ENCODE measurements around the gene RAP1GAP.
"Not testable (repeated sequence)": the region's sequence is repeated elsewhere in the genome, so short reads cannot be mapped to it uniquely, and the experiment has no call there.

Gene RAP1GAP

DNA sequence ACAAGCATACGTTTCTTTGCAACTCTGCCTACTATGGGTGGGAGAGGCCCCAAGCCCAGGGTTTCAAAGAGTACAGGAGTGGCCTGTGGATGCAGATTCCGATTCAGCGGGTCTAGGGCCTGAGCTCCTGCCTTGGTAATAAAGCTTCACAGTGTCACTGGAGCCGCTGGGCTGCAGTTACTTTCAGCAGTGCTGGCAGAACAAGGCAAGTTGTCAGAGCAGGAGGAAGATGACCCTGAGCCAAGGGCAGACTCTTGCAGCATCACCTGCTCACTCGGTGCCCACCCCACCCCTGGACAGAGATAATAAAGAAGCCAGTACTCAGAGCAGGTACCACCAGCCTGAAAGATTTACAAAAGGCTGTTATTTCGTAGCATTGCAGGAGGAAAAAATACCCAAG is 8.0 kb upstream of the RAP1GAP start:
- no peak for DNase-seq (ENCODE audit: low spot score)

DNA sequence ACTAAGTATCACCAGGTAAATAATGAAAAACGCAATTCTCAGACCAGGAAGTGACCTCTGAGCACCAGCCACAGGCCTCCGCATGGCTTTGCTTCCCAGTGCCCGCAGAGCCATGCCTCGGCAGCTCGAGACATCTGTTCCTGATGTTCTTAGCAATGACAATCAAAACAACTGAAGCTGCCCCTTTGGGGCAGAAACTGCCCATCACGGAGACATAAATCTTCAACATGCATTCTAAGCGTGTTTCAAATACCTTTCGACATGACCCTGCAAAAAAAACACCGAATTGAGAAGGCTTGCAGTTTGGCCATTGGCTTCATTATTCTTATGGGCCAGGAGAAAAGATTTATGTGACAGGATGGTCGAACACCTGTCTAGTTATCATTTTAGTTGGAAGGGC is 5.8 kb upstream of the RAP1GAP start:
- no peak for DNase-seq (ENCODE audit: low spot score)

DNA sequence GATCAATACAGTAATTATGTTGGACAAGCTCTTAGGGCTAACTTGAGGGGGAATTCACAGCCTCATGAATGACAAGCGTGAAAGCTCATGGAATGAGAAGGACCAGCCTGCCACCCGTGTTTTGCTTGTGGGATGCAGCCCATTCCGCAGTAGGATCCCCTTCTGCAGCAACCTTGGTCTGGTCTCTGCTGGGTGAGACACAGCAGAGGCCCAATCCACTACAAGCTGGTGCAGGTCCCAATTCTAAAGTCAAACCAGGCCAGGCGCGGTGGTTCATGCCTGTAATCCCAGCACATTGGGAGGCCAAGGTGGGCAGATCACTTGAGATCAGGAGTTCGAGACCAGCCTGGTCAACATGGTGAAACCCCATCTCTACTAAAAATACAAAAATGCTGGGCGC is 4.7 kb upstream of the RAP1GAP start:
- not testable (repeated sequence) for DNase-seq (ENCODE audit: low spot score)

DNA sequence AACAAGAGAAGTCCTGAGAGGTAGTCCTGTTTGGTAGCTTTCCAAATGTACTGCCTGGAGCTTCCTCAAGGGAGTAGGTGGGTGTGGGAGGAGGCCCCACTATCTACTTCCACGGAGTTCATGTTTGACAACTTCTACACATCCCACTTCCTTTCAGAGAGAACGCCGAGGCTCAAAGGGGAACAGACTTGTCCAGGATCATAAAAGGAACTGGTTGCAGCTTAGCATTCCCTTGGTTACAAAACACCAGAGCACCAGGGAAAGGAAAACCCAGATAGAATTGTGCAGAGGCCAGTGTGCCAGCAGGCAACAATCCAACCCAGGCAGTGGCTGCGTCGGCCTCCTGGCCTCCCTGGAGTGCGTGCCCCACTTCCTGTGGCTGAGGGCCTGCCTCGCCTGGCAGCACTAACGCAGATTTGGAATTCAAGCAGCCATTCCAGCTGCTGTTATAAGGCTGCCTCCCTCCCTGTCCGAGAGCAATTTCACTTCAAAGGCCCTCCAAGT is 4.2 kb upstream of the RAP1GAP start:
- no peak for DNase-seq (ENCODE audit: low spot score)

DNA sequence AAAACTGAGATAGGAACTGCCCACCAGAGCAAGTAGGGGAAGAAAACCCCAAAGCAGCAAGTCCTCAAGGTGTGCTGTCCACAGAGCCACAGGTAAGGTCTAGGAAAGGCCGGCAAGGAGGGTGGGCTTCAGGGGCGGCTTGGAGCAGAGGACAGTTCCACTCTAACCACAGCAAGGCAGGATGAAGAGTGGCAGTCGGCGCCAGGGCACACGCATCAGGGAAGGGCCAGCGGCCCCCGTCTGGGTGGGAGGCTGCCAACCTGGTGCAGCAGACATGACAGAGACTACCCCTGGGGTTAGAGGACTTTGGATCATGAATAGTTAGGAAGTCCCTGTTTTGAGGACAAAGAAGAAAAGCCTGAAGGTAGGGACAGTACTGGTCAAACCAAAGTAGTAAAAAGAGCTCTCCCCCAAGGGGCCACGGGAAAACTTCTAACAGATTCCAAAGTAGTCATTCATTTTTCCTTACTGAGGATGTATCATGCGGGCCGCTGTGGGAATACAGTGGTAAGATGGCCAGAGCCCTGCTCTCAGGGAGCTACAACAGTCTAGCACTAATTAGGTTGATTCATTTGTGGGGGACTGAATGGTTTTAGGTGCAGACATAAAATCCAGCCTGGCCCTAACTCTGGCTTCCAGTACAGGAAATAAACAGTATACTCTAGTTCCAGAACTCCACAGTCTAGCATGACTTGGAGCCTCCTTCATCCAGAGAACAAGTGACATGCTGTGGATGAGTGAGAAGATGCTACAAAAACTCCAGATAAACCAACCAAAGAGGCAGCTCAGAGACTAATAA is 3.5 kb upstream of the RAP1GAP start:
- no peak for DNase-seq (ENCODE audit: low spot score)

DNA sequence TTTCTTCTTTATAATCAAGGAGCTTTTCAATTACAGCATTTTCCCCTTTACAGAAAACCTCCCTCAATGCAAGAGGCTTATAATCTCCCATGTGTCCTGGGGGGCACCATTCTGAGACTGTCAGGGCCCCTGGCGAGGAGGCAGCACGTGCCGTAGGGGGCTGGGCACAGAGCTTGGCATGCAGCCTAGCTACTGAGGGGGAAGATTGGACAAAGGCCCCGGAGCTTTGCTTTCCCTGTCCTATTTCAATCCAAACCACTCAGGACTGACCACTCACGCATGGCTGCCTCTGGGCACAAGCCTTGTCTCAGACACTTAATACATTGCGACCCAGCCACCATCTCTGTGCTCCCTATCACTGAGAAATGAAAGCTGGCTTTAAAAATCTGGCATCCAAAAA is 2.8 kb upstream of the RAP1GAP start:
- DNase-seq (ENCODE audit: low spot score), result no peak

DNA sequence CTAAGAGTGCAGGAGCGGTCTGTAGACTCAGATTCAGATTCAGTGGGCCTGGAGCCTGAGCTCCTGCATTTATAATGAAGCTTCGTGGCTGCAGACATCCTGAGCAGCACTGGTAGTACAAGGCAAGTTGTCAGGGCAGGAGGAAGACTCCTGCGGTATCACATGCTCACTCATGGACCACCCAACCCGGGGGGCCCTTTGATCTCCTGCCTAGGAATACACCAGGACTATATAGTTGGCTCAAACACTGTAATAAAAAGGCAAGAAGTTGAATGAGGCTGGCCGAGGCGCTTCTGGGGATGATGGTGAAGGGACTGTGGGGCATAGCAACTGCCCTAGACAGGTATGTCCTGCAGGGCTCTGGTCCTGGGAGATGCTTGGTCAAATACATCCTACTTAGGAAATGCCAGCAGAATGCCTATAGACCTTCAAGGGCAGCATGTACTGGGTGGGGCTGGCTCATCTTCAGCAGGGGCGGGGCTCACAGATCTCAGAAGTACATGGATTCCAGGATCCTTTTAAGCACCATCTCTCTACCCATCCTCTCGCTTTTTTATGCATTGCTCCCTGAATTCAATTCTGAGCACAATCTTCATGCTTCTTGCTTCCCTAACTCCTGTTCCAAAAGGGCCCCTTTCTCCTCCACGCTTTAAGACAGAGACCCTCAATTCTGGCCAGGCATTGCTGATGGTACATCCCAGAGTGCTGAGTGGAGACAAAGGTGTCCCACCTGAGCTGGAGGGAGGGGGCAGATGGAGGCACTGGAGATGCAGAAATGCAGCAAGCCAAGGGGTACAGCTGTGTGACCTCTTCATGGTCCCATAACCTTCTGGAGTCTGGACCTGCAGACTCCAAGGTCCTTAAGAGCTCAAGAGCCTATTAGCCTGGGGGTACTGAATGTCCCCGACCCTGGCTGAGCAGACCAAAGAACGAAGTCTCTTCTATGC is 2.1 kb upstream of the RAP1GAP start:
- DNase-seq (ENCODE audit: low spot score), result no peak

DNA sequence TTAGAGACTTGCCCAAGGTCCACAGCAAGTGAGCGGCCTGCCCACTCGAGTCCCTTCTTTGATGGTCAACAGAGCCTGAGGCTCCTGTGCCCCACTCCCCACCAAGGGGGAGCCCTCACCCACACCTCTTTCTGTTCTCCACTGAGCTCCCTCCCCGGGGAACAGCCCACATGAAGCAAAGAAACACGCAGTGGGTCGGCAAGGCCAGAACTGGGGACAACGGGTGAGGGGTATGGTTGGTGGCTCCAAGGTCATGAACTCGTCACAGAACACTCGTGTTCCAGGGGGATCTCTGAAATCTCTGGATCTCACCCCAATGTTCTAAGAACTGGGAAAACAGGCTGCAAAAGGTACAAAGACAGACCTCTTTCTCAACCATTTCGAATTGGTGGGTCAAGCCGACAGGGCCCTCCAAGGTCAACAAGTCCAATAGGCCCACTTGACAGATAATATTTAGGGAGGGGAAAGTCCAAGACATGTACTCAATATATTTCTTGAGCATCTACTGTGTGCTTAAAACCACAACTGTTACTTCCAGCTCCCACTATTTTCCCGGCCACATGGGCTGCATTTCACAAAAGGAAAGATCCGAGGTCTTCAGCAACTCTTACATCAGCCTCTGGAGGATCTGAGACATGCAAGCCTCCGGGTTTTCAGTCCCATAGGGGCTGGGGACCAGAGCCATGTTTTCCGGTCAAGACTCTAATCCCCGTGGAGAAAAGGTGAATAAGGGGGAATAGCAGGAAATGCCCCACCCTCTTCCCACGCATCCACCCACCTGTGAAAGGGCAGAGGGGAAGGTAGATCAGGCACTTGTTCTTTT is 1.1 kb upstream of the RAP1GAP start:
- no peak for DNase-seq (ENCODE audit: low spot score)

DNA sequence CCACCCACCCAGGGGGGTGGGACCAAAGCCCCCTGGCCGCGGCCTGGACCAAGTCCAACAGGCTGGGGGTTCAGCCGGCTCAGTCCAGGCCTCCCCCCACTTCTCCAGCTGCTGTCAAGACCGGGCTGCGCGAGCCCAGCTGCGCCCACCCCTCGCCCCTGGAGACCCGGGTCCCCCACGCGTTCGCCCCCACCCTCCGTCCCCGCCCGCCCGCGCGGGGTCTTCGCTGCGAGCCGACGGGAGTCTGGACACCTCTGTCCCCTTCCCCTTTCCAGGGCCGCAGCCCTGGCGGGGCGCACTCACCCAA is 253 bp downstream of the RAP1GAP start:
- DNase-seq (ENCODE audit: low spot score), result no peak

DNA sequence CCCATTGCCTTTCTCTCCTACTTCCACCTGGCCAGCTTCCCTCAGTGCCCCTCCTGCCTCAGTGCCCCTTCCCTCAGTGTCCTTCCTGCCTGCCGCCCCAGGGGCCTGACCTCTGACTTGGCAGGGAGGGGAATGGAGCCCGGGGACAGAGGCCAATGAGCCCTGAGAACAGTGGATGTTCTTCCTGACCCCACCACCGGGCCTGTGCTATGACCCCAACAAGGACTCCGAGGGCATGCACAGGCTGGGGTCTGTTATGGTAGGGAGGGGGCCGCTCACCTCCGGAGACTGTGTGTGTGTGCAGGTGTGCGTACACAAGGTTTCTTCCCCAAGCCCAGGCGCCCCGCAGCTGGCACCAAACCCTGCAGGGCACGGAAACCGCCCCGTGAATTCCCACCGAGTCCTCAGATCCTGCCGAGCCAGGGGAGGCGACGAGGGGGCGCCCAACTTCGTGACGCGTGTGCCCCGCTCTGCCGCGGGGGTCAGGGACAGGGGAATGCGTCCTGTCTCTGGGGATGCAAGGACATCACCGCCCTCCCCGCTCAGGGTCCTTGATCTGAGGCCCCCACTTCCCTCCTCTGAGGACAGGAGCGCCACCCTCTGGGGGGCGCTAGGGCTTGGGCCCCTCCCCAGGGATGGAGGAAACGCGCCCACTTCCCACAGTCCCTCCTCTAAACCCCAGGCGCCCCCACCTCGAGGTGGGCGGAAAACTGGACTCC is 766 bp downstream of the RAP1GAP start:
- no peak for DNase-seq (ENCODE audit: low spot score)

DNA sequence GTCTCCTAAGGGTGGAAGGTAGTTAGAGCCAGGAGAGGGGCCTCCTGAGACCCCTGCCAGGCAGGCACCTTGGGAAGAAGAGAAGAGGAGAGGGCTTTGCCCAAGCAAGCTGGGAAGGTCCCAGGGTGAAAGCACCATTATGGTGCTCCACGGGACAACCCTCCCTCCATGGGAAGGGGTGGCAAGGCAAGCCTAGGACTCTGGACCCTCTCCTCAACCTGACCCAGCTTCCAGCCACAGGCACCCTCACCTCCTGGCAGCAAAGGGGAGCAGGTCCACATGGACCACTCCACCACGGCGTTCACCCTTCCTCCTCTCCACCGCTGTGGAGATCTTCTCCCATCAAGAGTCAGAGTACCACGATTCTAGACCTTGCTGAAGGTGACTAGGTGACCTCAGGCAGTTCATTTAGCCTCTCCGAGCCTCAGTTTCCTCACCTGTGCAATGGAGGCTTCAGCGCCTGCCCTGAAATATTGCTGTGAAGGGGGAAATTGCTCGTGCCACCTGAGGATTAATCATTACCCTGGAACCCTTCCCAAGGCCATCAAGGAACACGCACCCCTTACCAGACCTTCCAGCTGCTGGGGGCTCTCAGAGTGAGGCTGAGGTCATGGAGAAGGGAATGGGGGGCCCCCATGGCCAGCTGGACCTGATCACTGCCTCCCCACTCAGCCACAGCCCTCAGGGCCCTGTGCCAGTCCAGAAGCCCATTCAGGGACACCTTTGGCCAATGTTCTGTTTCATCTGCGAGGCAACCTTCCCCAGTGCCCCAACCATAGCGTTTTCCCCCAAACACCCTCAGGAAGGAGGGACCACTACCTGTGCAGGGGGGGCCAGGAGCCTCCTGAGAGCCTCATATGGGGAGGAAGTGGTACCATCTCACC is 1.6 kb downstream of the RAP1GAP start:
- DNase-seq (ENCODE audit: low spot score), result no peak

DNA sequence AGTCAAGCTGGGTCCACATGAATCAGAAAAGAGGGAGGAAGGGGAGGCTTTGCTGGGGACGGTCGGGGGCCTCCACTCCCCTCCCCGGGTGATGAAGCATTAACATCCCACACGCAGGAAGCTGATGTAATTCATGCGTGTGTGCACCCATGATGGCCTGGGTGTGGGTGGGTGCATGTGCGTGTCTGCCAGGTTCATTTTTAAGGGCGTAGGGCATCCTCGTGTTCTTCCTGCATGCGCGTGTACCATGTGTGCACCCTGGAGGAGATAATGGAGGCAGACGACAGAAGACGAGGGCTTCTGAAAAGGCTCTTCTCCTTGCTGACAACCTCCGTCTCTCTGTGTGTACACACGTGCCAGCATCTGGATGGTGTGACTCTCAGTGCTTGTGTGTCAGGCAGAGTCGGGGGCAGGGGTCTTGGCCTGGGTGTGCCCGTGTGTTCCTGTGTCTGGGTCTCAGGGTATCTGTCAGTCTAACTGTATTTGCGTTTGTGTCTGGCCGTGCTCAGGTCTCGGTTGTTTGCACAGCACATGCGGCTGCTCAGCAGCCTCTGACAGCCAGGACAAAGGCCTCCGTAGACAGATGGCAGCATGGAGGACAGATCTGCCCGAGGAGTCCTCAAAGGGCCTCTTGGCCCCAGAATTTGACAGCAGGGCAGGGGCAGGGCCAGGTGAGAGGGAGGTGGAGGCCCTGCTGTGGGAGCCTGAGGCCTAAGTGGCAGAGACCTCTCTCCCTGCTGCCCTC is 2.4 kb downstream of the RAP1GAP start:
- DNase-seq (ENCODE audit: low spot score), result no peak

DNA sequence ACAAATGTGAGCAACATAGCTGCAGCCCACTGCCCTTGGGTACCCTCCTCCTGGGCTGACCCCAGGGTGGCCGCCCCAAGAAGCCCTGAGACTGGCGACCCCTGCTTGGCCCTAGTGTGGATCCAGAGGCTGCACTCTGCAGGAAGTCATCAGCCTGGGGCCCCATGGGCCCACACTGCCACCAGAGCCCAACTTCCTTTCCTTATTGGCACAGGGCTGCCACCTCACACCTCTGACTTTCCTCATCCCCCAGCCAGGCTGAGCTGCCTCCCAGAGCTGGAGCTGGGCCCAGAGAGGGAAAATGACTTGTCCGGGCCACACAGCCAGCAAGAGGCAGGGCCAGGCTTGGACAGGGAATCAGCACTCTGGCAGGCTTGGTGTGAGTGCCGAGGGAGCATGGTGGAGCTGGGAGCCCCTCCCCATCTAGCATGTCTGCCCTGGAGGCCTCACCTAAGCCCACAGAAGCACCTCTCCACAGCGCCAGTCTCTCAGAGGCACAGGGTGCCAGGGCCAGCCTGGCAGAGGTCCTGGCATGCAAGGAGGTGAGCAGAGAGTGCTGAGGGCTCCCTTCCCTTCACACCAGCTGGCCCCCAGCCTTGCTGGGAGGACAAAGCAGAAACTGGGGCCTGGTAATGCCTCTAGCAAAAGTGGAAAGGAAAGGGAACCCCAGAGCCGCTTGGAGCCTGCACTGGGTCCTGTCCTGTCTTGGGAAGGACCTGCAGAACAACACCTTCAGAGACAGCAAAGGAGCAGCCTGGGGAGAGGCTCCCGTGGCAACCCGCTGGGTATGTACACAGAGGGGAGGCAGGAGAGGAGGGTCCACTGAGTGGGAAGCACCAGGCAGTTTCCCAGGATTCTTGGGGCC is 3.2 kb downstream of the RAP1GAP start:
- no peak for DNase-seq (ENCODE audit: low spot score)

DNA sequence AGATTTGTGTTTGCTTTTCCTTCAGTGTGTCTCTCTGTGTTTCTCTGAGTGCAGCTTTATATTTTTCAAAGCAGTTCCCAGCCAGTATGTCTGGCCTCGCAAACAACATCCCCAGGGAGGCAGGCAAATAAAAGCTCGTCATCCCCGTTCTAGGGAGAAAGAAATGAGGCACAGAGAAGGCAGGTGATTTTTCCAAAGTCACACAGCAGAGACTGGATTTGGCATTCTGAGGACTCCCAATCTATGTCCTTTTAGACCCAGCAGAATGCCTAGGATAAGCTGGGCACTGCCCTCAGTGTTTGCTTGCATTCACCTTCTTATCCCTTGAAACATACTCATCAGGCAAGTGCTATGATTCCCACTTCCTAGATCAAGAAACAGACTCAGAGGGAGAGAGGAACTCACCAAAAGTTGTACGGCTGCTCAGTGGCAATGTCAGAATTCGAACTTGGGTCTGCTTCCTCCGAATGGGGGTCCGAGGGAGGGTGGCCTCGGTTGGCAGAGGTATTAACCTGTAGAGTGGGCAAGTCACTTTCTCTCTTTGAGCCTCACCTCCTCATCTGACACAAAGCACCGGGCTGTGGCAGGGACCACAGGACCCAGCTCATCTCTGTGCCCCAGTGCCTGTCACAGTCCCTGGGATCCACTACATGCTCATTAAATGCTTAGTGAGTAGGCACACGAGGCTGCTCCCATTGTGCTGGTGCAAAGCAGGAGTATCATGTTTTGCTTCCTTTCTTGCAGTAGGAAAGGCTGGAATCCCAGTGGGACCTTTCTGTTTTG is 4.2 kb downstream of the RAP1GAP start:
- no peak for DNase-seq (ENCODE audit: low spot score)

DNA sequence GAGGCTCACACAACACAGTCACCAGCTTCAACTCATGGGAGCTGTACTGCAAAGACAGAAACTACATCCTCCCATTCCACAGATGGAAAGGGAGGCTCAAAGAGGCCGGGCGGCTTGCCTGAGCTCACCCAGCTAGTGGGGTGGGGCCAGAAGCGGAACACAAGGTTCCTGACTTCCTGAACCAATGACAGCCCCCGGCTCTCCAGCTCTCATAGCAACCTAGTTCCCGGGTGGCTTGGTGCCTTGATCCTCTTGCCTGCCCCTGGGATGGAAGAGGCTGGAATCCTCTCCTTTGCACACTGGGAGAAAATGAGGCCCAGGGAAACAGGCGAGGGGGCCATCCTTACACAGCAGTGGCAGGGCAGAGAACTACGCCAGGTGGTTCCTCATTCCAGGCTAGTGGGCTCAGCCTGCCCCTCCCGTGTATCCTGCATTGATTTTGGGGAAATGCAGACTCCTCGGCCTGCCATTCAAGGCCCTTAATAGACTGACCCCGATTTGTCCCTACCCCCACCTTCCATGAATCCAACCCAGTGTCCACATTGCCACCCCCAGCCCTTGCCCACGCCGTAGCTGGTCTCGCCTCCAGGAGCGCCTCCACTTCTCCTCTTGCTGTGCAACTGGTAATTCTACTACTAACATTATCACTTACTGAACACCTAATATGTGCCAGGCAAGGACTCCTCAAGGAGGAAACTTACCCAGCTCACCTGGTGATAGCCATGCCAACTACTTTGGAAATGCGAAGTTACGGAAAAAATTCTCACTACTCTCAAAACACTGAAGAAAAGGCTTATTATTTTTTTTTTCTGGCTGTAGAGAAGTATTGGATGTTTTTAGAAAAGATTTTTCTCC is 5.0 kb downstream of the RAP1GAP start:
- DNase-seq (ENCODE audit: low spot score), result no peak

DNA sequence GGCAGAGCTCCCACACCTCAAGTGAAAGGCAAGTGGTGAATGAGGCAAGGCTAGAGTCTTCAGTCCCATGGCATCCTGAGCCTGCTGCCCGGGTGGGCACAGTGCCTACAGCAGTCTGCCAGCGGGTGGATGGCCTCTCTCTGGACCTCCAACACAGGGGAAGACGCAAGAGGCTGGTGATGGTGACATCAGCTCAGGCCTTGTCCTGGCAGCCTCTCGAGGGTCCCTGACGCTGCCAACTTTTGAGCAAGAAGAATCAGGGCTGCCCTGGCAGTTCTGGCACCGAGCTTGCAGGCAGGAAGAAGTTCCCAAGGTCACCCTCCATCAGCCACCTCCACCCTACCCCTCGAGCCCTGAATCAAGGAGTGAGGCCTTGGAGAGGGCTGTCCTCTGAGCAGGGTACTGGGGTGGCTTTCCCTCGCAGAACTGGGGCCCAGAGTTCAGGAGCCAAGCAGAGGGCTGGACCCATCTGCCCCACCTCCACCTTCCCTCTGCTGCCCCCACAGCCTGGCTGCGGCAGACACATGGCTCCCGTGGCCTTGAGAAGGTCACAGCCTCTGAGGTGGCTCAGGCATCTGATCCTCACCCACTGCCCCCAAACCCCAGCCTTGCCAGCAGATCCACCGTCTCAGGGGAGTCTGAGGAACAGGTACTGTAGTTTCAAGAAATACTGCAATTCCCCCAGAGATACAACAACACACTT is 5.8 kb downstream of the RAP1GAP start:
- DNase-seq (ENCODE audit: low spot score), result no peak

Data from HuH-7 (cell line).